GM21447 (cell line): ENCODE measurements around the gene CFAP91.
A peak's percentile ranks its signal among the peaks of the same experiment; 100 is the strongest.

Experiments
- ATAC-seq: cut with Tn5 transposase; IDR thresholded peaks from one replicate; pipeline ENCODE4 v1.9.1; 2021; ENCODE audit not compliant: unreplicated experiment

The CFAP91 gene

GRCh38 chr3:119702530-119703527, at the start of gene CFAP91:
Gene CFAP91 (plus strand): TSS chr3:119703022. CDS start chr3:119703099, 77 bp downstream.
- peak; percentile 90 for ATAC-seq

GRCh38 chr3:119653876-119654275, 48.9 kb upstream of the CFAP91 start:
- ATAC-seq: no peak

DNA sequence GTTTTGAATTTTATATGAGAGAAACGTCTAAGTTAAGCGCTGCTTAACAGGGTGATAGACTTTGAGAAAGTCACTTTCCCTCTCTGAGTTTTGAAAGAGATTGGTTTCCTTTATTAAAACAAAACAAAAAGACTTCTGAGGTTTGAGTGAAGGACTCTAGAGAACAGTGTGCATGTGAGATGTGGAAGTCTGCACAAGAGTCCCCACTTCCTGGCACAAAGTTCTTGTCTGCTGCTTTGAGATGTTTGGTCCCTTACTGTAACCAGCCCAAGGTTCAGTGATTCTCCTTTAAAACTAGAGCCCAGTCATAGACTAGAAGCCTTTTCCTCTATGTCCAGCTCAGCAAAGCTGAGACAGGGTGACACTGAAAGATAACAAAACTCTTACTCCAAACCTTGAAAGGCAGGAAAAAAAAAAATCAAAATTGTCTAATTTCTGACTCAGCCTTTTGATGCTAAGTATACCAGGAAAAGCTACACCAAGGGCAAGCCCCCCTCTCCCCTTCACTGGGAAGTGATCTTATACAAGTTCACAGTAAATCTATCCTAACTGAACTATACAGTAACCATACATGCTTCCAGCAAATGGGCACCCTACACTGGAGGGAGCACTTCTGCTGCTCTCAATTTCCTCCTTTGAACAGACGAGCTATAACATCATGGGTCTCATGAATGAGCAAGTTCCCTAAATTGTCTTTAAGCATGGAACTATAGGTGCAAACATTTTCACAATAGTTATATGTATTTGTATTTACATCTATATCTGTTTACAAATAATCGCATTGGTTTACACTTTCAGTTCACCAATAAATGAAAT, 44.7 kb upstream of the CFAP91 start:
- no peak for ATAC-seq

DNA sequence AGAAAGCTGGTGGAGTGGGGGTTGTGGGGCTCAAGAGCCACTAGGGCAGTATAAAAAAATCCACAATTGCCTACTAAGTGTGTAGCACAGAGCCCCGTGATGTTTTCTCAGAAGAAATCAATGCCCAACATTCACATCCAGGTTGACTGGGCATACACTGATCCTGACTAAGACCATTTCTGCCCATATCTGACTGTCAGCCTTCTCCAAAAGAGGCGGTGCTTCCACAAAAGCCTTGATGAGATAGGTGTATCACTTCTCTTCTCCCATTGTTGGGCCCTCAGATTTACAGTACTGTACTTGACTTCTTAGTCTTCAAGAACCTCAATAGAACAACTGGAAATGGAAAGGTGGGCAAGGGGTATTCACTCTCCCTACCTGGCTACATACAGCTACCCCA, 43.8 kb upstream of the CFAP91 start:
- no peak for ATAC-seq

- ATAC-seq: no peak
These were observed 43.1 kb upstream of the CFAP91 start for GRCh38 chr3:119659606-119660291.

- ATAC-seq: no peak
These were observed 42.1 kb upstream of the CFAP91 start, which contains the start of gene POPDC2 for GRCh38 chr3:119660474-119661440. Gene POPDC2 (minus strand): TSS chr3:119660589. CDS start chr3:119660423, 166 bp downstream.

DNA sequence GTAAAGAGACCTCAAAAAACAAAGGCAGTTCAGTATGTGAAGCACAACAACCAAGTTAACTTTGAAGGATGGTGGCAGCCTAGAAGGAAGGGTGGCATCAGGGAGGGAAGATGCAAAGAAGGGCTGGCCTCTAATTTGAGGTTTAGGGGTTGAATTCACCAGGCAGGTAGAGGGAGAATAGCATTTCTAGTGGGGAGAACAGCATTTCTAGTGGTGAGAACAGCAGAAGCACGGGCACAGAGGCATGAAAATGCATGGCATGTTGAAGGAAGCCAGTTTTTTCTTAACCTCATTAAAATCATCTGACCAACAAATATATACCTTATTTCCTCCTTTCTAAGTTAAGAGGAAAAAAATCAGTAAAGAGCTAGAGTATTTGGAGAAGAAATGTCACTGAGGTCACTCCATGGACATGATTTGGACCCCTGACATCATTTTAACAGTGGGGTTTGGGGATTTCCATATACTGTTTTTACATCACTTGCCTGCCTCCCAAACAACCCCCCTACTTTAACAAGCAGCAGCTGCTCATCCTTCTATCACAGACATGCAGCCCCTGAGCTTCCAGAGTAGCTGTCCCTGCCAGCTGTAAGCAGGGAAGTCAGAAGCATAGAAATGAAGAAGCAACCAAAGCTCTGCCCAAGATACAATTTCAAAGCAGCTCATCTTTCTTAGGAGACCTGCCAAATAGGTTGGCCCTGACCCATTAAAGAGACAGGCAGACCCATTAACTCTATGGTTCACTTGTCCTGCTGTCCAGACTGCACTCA, 40.0 kb upstream of the CFAP91 start:
- no peak for ATAC-seq

GRCh38 chr3:119663885-119664284, 38.9 kb upstream of the CFAP91 start:
- no peak for ATAC-seq

GRCh38 chr3:119664370-119664769, 38.5 kb upstream of the CFAP91 start:
- no peak for ATAC-seq

DNA sequence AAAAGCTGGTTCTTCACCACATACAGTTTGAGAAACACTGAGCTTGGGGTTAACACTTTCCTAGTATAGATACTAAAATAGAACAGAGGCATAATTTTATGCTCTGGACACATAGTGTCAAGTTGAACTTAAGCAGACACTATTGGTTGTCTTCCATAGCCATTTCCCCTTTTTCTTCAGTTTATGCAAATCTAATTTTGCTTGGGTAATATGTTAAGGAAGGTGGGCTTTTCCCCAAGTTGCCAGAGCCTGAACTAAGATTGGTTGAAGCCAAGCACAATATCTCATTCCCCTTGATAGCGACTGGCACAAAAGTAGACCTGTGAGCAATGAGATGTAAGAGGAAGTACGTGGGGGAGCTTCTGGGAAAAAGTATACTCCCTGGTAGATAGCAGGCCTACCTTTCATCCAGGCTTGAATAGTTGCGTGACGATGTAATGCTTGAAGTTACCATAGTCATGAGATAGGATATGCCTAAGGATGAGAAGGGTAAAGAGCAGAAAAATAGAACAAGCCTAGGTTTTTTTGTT, 37.9 kb upstream of the CFAP91 start:
- no peak for ATAC-seq

GRCh38 chr3:119665954-119666559, 36.8 kb upstream of the CFAP91 start:
- ATAC-seq: no peak

GRCh38 chr3:119669906-119670570, 32.8 kb upstream of the CFAP91 start:
- ATAC-seq: no peak

DNA sequence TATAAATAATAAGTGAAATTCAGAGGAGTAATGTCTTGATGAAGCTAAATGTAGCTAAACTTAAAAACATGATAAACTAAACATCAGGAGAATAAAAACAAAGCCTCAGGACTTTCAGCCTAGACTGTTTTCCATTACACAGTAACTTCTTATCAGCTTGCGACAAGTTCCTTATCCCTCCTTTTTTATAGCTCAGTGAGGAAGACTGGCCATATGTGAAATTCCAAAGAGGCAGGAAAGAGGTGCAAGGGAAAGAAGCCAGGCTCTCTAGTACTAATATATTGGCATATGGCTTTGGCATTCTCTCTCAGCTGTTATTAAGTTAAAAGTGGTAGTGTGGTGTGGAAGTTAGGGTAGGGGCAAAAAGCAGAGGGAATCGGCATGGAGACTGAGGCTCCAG, 30.0 kb upstream of the CFAP91 start:
- no peak for ATAC-seq

- no peak for ATAC-seq
These were observed 28.9 kb upstream of the CFAP91 start for GRCh38 chr3:119673875-119674274.

DNA sequence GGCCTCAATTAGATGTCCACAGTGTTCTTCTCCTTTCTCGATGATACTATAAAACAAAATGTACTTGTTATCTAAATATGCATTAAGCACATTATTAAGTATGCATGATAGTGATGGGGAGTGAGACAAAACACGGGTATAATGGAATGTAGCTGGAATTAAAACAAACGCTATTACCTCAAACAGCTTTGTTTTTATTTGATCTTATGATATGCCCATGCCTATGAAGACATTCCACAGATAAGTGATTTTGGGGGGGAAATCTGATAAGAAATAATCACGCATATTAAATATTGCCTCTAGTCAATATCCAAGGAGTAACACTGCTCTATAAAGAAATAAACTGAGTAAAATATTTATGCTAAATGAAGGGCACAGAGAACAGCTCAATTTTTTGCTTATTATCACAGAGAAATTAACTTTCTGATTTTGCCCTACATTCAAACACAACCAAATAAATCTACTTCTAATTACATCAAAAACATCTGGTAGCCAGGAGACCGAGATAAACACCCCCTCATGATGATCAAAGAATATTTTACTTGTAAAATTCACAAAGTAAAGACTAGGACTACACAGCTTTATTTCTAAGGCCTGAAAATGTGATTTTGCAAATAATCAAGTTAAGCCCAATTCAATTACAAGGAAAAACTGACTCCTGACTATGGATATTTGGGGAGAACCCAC, 27.5 kb upstream of the CFAP91 start:
- ATAC-seq: no peak

DNA sequence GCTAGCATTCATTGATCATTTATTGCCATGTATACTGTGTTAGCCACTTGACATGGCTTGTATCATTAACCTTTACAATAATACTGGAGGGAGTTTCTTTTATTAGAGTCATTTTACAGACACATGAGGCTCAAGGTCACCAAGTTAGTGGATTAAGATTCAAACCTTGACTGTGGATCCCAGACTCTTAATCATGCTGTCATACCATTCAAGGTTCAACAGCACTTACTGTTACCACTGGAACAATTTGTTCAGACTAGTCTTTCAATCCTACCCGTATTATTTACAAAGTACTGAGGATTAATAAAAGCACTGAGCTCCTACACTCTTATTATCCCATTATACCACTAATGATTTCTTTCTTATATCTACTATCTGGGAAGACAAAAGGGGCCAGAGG, 26.8 kb upstream of the CFAP91 start:
- ATAC-seq: no peak
